Left lung (tissue), 10 donors: ENCODE measurements around the gene TAF1. TPM values are rescaled to one million over a fixed set of nuclear protein-coding genes. Genes with fewer than 3 reads are reported as not detected.
"Not testable (repeated sequence)": the region's sequence is repeated elsewhere in the genome, so short reads cannot be mapped to it uniquely, and the experiment has no call there.

Experiments
- ATAC-seq: fragments of 200-7000 bp; cut with Tn5 transposase; one replicate; pipeline ENCODE4 v1.9.1; 2020; ENCODE audit warnings: moderate library complexity
- DNase-seq, 4 donors: peaks; one replicate each; pipeline ENCODE4 v3.0.0-alpha.2; 2013 to 2020
- H3K27ac ChIP-seq, 2 donors: fragments of 200-600 bp; sonication (generic) in 1 of 2; one replicate each; pipeline versions ENCODE4 v1.5.0 to v1.8.0; 2020 to 2021
- H3K27me3 ChIP-seq, 2 donors: fragments of 200-600 bp; sonication (generic) in 1 of 2; one replicate each; pipeline versions ENCODE4 v1.5.0 to v1.8.0; 2020 to 2021
- H3K36me3 ChIP-seq, 2 donors: fragments of 200-600 bp; sonication (generic) in 1 of 2; one replicate each; pipeline versions ENCODE4 v1.5.0 to v1.8.0; 2020 to 2021
- H3K4me1 ChIP-seq, 2 donors: fragments of 200-600 bp; one replicate each; pipeline ENCODE4 v1.8.0; 2021
- H3K4me3 ChIP-seq, 2 donors: fragments of 200-600 bp; sonication (generic) in 1 of 2; one replicate each; pipeline versions ENCODE4 v1.5.0 to v1.8.0; 2020 to 2021; ENCODE audit warnings: mild to moderate bottlenecking in 1 of 2
- H3K9me3 ChIP-seq, 2 donors: fragments of 200-600 bp; sonication (generic) in 1 of 2; one replicate each; pipeline versions ENCODE4 v1.5.0 to v1.8.0; 2020 to 2021
- intact Hi-C, 2 donors: fragments of 100-400 bp; cut with DNase I; formaldehyde crosslinking; loops; one replicate each; pipeline versions ENCODE4 v1.11.2 to v1.14.2; 2022
- polyA plus RNA-seq, 6 donors: library from polyadenylated mRNA; unstranded; fragments of 120-200 nt; gene quantifications; one replicate each; pipeline ENCODE4 v1.2.1, GENCODE V29; 2013; ENCODE audit not compliant: insufficient read length in 6 of 6
- total RNA-seq, 2 donors: library from RNA; stranded (reverse); fragmentation: NEBNext Ultra II Directional; extraction: Animal tissue kit (Norgen Biotek cat#: 25700); gene quantifications; one replicate each; pipeline ENCODE4 v1.2.1, GENCODE V29; 2021
- TF ChIP-seq, protein P1 (sequence below), 2 donors: fragments of 200-600 bp; sonication (generic) in 1 of 2; IDR thresholded peaks; one replicate each; pipeline versions ENCODE4 v1.5.0 to v1.8.0; 2021; ENCODE audit warnings: antibody characterized with exemption in 2 of 2
- donor health status: DM: no; HTN: yes; CAD: no.
- donor health status: DM: no; HTN: no; CAD: no.

The TAF1 gene
- total and polyA plus RNA-seq, 8 donors, result 26.2 to 66.4 (median 59.1) TPM

GRCh38 chrX:71326394-71326793 lies 39.8 kb upstream of the TAF1 start:
- Histone ChIP-seq H3K4me1 (no peaks in the 10 kb centered on the region), H3K27ac (no peak overlapping the region), H3K4me3 (no peak overlapping the region), H3K36me3 (no peaks in the 10 kb centered on the region), H3K9me3 (peaks cover 0 to 13% of the 10 kb centered on the region in 2 donors), H3K27me3 (no peaks in the 10 kb centered on the region)
- DNase-seq, result no peak
- ATAC-seq, result no peak
- intact Hi-C loops, result no loop called here
- TF ChIP-seq, protein P1, sequence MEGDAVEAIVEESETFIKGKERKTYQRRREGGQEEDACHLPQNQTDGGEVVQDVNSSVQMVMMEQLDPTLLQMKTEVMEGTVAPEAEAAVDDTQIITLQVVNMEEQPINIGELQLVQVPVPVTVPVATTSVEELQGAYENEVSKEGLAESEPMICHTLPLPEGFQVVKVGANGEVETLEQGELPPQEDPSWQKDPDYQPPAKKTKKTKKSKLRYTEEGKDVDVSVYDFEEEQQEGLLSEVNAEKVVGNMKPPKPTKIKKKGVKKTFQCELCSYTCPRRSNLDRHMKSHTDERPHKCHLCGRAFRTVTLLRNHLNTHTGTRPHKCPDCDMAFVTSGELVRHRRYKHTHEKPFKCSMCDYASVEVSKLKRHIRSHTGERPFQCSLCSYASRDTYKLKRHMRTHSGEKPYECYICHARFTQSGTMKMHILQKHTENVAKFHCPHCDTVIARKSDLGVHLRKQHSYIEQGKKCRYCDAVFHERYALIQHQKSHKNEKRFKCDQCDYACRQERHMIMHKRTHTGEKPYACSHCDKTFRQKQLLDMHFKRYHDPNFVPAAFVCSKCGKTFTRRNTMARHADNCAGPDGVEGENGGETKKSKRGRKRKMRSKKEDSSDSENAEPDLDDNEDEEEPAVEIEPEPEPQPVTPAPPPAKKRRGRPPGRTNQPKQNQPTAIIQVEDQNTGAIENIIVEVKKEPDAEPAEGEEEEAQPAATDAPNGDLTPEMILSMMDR (IDR thresholded peaks at IDR 0.05), result no peak

GRCh38 chrX:71349151-71349665 lies 16.9 kb upstream of the TAF1 start:
- ATAC-seq, intact Hi-C loops: not testable (repeated sequence)

GRCh38 chrX:71349867-71350266 lies 16.3 kb upstream of the TAF1 start:
- H3K36me3 ChIP-seq, intact Hi-C loops, DNase-seq, H3K4me3 ChIP-seq, ATAC-seq, H3K9me3 ChIP-seq, H3K27ac ChIP-seq, H3K27me3 ChIP-seq, H3K4me1 ChIP-seq: not testable (repeated sequence)

More at GRCh38 chrX:71349151-71349665, 16.9 kb upstream of the TAF1 start:
- not testable (repeated sequence) for H3K27ac ChIP-seq, H3K9me3 ChIP-seq, H3K36me3 ChIP-seq, H3K27me3 ChIP-seq, H3K4me1 ChIP-seq, H3K4me3 ChIP-seq, DNase-seq

DNA sequence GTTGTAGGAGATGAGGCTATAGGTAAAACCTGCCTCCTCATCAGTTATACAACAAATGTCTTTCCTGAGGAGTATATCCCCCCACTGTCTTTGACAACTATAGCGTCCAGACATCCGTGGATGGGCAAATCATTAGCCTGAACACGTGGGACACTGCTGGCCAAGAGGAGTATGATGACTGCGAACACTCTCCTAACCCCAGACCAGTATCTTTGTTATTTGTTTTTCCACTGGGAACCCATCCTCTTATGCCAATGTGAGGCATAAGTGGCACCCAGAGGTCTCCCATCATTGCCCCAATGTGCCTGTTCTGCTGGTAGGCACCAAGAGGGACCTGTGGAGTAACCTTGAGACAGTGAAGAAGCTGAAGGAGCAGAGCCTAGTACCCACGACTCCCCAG lies 13.7 kb upstream of the TAF1 start:
- intact Hi-C loops, H3K4me3 ChIP-seq, ATAC-seq, H3K27me3 ChIP-seq, H3K9me3 ChIP-seq, DNase-seq, H3K27ac ChIP-seq, H3K36me3 ChIP-seq, H3K4me1 ChIP-seq: not testable (repeated sequence)

DNA sequence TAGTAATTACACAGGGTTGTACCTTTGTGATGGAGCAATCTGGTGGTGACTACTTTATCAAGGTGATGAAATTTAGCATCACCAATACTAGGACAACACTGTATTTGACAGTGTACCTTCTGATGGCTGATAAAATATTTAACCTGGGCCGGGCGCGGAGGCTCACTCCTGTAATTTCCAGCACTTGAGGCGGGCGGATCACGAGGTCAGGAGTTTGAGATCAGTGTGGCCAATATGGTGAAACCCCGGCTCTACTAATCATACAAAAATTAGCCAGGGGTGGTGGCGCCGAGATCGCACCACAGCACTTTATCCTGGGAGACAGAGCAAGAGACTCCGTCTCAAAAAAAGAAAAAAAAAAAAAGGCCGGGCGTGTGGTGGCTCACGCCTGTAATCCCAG lies 1.9 kb upstream of the TAF1 start:
- ATAC-seq, result no peak
- Histone ChIP-seq H3K27me3 (no peaks in the 10 kb centered on the region), H3K36me3 (no peaks in the 10 kb centered on the region), H3K9me3 (no peaks in the 10 kb centered on the region), H3K4me1 (peaks cover 0 to 6% of the 10 kb centered on the region in 2 donors), H3K27ac (no peak overlapping the region), H3K4me3 (no peak overlapping the region)
- TF ChIP-seq, protein P1 (IDR thresholded peaks at IDR 0.05), result no peak
- intact Hi-C loops, result no loop called here
- DNase-seq, result no peak

DNA sequence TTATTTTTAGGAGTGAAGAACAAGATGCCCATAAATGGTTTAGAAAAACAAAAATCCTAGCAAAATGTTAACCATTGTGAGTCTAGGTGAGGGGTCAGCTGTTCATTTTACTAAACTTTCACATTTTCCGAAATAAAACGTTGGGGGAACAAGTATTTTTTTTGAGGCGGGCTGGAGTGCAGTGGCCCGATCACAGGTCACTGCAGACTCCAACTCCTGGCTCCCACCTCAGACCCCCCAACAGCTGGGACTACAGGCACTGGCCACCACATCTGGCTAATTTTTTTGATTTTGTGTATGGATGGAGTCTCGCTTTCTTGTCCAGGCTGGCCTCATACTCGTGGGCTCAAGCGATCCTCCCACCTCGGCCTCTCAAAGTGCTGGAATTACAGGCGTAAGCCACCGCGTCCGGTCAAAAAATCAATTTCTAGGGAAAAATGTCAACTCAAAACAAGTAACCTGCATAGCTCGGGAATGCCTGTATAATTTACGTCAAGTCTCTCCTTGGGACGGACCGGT lies 742 bp upstream of the TAF1 start:
- peak overlapping the region; percentile 72 to 92 for H3K27ac ChIP-seq
- peaks cover 0 to 5% of the 10 kb centered on the region in 2 donors for H3K36me3 ChIP-seq
- peaks cover 0 to 6% of the 10 kb centered on the region in 2 donors for H3K4me1 ChIP-seq
- peak overlapping the region; percentile 21 to 65 for H3K4me3 ChIP-seq
- ATAC-seq (peak; percentile 1), DNase-seq (no peak)
- TF ChIP-seq, protein P1 (IDR thresholded peaks at IDR 0.05), result no peak
- intact Hi-C loops, result no loop called here
- no peaks in the 10 kb centered on the region for H3K27me3 ChIP-seq
- H3K9me3 ChIP-seq, result no peaks in the 10 kb centered on the region
